ENCODE measurements around the gene TMEM240.
"Not testable (repeated sequence)": the region's sequence is repeated elsewhere in the genome, so short reads cannot be mapped to it uniquely, and the experiment has no call there.

TMEM240 gene

DNA sequence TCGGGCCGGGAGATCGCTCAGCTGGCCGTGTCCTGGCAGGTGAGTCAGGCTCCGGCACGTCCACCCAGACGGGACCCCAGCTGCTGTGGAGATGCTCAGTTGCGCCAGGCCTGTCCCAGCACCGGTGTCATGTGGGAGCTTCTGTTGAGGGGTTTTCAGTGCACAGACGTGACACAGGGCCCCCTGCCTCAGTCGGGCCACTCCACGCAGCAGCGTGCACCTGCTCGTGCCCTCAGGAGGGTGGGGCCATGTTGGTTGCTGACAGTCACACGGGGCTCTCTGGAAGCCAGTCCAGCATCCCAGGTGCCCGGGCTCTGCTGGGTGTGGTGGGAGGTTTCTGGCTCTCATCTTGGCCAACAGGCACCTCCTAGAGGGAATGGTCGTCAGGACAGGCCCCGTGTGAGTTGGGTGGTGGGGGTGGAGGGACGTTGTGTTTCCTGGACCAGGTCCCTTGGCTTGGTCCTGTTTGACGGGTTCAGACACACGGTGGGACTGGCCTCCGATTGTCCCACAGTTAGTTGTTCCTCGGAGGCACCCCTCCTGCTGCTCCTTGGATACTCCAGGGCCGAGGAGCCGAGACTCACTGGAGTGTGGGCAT is 49.7 kb downstream of the TMEM240 start:
- no peak for DNase-seq

DNA sequence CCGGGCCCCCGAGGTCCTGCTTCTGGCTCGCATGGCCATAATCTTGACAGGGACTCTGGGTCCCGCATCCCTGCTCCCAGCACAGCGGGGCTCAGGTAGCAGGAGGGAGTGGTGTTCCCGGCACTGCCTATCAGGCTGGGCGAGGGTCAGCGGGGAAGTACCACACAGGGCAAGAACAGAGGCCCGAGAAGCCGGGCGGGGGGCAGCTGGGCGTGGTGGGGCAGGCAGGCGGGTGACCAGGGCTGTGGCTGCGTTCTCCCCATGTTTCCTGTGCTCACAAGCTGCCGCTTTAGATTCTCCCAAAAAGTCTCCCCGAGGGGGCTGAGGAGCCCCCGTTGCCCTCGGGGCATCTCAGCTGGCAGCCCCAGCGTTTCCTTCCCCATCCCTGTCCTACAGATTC is 50.6 kb downstream of the TMEM240 start:
- DNase-seq, result no peak

DNA sequence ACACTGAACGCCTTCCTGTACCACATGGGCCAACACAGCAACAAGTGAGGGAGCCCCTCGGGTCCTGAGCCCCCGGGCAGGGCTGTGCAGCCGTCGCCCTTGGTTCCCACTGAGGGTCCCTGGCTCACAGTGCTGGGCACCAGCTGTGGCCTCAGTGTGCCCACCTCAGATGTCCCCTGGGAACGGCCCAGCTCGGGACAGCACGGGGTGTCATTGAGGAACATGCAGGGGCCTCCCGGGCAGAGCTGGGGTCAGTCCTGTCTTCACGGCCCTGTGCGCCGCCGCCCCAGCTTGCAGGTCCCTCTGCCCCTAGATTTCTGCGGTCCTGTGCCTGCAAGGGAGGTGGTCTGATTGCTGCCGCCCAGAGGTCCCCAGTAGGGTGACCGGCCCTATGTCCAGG is 51.2 kb downstream of the TMEM240 start:
- DNase-seq, result no peak

DNA sequence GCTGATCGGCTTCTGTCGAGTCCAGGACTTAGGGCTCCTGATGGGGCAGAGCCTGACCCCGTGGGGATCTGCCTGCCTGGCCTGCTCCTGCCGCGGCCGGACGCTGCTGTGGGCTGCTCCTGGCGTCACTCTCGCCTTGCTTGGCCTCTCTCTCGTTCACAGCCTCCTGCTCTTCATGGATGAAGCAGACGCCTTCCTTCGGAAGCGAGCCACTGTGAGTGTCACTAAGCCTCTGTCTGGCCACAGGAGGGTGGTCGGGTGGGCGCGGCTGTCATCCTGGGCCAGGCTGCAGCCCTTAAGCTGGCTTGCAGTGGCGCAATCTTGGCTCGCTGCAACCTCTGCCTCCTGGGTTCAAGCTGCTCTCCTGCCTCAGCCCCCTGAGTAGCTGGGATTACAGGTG is 52.7 kb downstream of the TMEM240 start:
- no peak for DNase-seq

DNA sequence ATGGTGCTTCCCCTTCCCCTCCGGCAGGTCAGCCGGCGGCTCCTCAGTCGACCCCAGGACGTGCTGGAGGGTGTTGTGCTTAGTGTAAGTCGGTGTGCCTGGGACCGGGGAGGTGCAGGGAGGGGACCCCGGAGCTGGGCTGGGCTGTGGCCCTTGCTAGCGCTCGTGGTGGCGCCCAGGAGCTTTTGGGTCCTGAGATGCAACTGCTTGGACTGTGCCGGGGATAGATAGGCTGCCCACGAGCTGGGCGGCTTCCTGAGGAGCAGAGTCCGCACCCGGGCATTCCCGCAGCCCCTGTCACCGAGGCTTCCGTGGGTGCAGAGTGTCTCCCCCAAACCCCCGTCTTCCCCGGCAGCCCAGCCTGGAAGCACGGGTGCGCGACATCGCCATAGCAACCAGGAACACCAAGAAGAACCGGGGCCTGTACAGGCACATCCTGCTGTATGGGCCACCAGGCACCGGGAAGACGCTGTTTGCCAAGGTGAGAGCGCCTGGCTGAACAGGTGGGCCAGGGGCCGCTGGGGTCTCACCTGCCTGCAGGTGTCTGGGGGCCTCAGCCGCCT is 54.6 kb downstream of the TMEM240 start:
- not testable (repeated sequence) for DNase-seq

DNA sequence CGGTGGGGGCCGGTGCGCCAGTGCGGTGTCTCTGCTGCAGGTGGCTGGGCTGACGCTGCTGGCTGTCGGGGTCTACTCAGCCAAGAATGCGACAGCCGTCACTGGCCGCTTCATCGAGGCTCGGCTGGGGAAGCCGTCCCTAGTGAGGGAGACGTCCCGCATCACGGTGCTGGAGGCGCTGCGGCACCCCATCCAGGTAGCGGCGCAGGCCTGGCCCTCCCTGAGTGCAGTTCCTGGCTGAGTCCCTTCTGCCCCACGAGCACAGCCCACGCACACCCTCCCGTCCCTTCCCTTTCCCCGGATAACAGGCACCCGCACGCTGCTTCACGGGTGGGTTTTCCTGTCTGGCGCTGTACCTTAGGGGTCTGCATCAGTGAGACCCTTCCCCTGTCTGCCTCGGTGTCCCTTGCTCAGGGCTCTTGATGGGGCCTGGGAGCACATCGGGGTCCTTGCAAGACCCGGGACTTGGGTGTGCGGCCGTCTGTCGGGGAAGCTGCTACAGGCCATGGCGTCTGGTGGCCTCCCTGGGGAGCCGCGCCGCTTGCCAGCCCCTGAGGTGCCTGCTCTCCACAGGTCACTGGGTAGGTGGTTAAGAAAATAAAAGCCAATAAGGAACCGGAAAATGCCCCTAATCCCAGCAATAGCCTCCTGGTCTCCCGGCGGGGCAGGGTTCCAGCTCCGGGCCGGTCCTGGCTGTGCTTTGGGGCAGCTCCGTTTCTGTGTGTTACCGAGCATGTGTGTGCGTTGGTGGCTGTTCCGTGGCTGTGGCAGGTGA is 55.3 kb downstream of the TMEM240 start:
- DNase-seq, result not testable (repeated sequence)
